Right cardiac atrium (tissue), 5 donors: Measurements from ENCODE around the gene C11orf42. TPM values are rescaled to one million over a fixed set of nuclear protein-coding genes. Genes with fewer than 3 reads are reported as not detected.
"Not testable (repeated sequence)": the region's sequence is repeated elsewhere in the genome, so short reads cannot be mapped to it uniquely, and the experiment has no call there.

Experiments used
- ATAC-seq, 2 donors: fragments of 200-7000 bp; cut with Tn5 transposase; one replicate each; pipeline versions ENCODE4 v1.8.0 to v1.9.1; 2020; ENCODE audit warnings: moderate library complexity in 2 of 2, mild to moderate bottlenecking in 1 of 2
- DNase-seq, 3 donors: peaks; one replicate each; pipeline ENCODE4 v3.0.0-alpha.2; 2020
- H3K27ac ChIP-seq: one replicate; pipeline ENCODE4 v1.5.1; 2013; ENCODE audit warnings: mild to moderate bottlenecking, low read length, control low read depth, moderate library complexity
- H3K27me3 ChIP-seq: one replicate; pipeline ENCODE4 v1.6.1; 2013; ENCODE audit not compliant: control insufficient read depth, insufficient read depth
- H3K4me1 ChIP-seq: one replicate; pipeline ENCODE4 v1.6.1; 2013; ENCODE audit warnings: low read length; ENCODE audit not compliant: control insufficient read depth, insufficient read depth
- H3K4me3 ChIP-seq: one replicate; pipeline ENCODE4 v1.5.1; 2013; ENCODE audit warnings: low read length, control low read depth
- H3K9me3 ChIP-seq: one replicate; pipeline ENCODE4 v1.6.1; 2013; ENCODE audit warnings: low read length; ENCODE audit not compliant: control insufficient read depth
- WGBS: extraction: QIAGEN DNeasy Blood & Tissue Kit; methylation state at CpG from one replicate; pipeline ENCODE4 v1.1.7; 2013; 5-methylcytosine and 5-hydroxymethylcytosine counted together
- intact Hi-C, 4 donors: fragments of 100-400 bp; cut with DNase I; formaldehyde crosslinking; loops; one replicate each; pipeline versions ENCODE4 v1.11.0 to v1.14.0; 2022 to 2023
- polyA plus RNA-seq: library from polyadenylated mRNA; stranded (reverse); fragments of 200-250 nt; gene quantifications from one replicate; pipeline ENCODE4 v1.2.3, GENCODE V29; 2013
- total RNA-seq, 4 donors: library from RNA; stranded (reverse); fragmentation: NEBNext Ultra II Directional; extraction: Animal tissue kit (Norgen Biotek cat#: 25700); gene quantifications; one replicate each; pipeline ENCODE4 v1.2.1, GENCODE V29; 2021
- donor health status: healthy with polysubstance abuse.
- donor health status: DM: no; HTN: yes; CAD: no.
- donor health status: DM: no; HTN: no; CAD: no.
- donor health status: DM: no; HTN: yes; CAD: no; lungs with severe emphysema.
- donor health status: DM: yes; HTN: yes; CAD: no.

C11orf42 gene
- total and polyA plus RNA-seq, 5 donors: not detected

GRCh38 chr11:6238902-6239301, 33.5 kb downstream of the C11orf42 start, which contains the start of gene CNGA4:
TSS of gene CNGA4 (plus strand) at chr11:6239089. CDS start at chr11:6239207, 118 bp downstream.
- no peaks in the 10 kb centered on the region for H3K4me1 ChIP-seq
- DNase-seq (no peak), ATAC-seq (no peak)
- H3K4me3 ChIP-seq: no peak within 1 kb of the TSS
- H3K27ac ChIP-seq: no peak within 1 kb of the TSS
- no peaks in the 10 kb centered on the region for H3K27me3 ChIP-seq
- intact Hi-C loops: no loop called here
- H3K9me3 ChIP-seq: no peaks in the 10 kb centered on the region
- 75% methylated on average over 1 of the region's 1 CpG for WGBS

- DNase-seq (peak in 1 of 3 donors; percentile 42), ATAC-seq (no peak)
These were observed 34.8 kb downstream of the C11orf42 start for GRCh38 chr11:6240139-6240538.

GRCh38 chr11:6240781-6241180, 35.4 kb downstream of the C11orf42 start:
- H3K9me3 ChIP-seq: no peaks in the 10 kb centered on the region
- intact Hi-C loops: no loop called here
- no peak overlapping the region for H3K4me3 ChIP-seq
- no peaks in the 10 kb centered on the region for H3K27me3 ChIP-seq
- H3K4me1 ChIP-seq: no peaks in the 10 kb centered on the region
- DNase-seq: no peak
- H3K27ac ChIP-seq: no peak overlapping the region
- ATAC-seq: no peak
- WGBS: 57% methylated on average over 1 of the region's 1 CpG

More at GRCh38 chr11:6240139-6240538, 34.8 kb downstream of the C11orf42 start:
- H3K4me3 ChIP-seq: no peak overlapping the region
- no peaks in the 10 kb centered on the region for H3K27me3 ChIP-seq
- no peaks in the 10 kb centered on the region for H3K9me3 ChIP-seq
- no peak overlapping the region for H3K27ac ChIP-seq
- intact Hi-C loops: no loop called here
- whole genome bisulfite sequencing: 97% methylated on average over 28 of the region's 28 CpGs
- no peaks in the 10 kb centered on the region for H3K4me1 ChIP-seq

GRCh38 chr11:6241316-6241715, 36.0 kb downstream of the C11orf42 start:
- WGBS: 94% methylated on average over 7 of the region's 7 CpGs
- Histone ChIP-seq H3K4me3 (no peak overlapping the region), H3K4me1 (no peaks in the 10 kb centered on the region), H3K27me3 (no peaks in the 10 kb centered on the region), H3K9me3 (no peaks in the 10 kb centered on the region), H3K27ac (no peak overlapping the region)
- DNase-seq: no peak
- ATAC-seq: peak in 1 of 2 donors; percentile 13
- intact Hi-C loops: no loop called here

- H3K4me1 ChIP-seq: peaks cover 4% of the 10 kb centered on the region
- DNase-seq (no peak), ATAC-seq (no peak)
- H3K9me3 ChIP-seq: no peaks in the 10 kb centered on the region
- H3K27me3 ChIP-seq: no peaks in the 10 kb centered on the region
- intact Hi-C loops: loop anchor here in 1 of 4 donors (5.0 kb wide), 1 partner anchor 72 kb away; no protein-coding TSS in a partner anchor
- WGBS: 83% methylated on average over 2 of the region's 2 CpGs
- H3K4me3 ChIP-seq: no peak overlapping the region
- no peak overlapping the region for H3K27ac ChIP-seq
These were observed 40.2 kb downstream of the C11orf42 start for GRCh38 chr11:6245536-6245935.

DNA sequence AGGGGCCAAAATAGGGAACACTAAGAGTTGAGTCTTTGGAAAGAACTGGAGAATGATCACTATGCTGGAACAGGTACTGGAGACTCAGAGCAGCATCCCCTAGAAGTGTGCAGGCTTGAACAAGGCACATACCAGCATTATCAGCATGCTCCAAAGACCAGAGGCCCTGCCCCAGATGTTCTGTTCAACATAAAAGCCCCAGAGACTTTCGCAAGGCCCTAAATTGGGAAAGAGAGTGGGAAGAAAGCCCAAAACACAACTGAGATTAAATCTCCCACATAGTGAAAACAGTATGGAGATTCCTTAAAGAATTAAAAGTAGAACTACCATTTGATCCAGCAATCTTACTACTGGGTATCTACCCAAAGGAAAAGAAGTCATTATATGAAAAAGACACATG, 42.9 kb downstream of the C11orf42 start:
- peak in 1 of 3 donors; percentile 35 for DNase-seq
- 89% methylated on average over 1 of the region's 1 CpG for whole genome bisulfite sequencing
- no peaks in the 10 kb centered on the region for H3K9me3 ChIP-seq
- no peak overlapping the region for H3K27ac ChIP-seq
- no peak overlapping the region for H3K4me3 ChIP-seq
- intact Hi-C loops: loop anchor here in 1 of 4 donors (5.0 kb wide), 1 partner anchor 69 kb away; no protein-coding TSS in a partner anchor
- peaks cover 4% of the 10 kb centered on the region for H3K4me1 ChIP-seq
- ATAC-seq: peak; percentile 34 to 51
- no peaks in the 10 kb centered on the region for H3K27me3 ChIP-seq

DNA sequence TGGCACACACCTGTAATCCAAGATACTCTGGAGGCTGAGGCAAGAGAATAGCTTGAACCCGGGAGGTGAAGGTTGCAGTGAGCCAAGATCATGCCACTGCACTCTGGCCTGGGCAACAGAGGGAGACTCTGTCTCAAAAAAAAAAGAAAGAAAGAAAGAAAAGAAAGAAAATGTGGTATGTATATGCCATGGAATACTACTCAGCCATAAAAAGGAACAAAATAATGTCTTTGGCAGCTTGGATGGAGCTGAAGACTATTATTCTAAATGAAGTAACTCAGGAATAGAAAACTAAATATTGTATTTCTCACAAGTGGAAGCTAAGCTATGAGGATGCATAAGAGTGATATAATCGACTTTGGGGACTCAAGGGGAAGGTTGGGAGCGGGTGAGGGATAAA, 43.5 kb downstream of the C11orf42 start:
- H3K9me3 ChIP-seq, H3K27ac ChIP-seq, ATAC-seq, H3K4me3 ChIP-seq, H3K27me3 ChIP-seq, H3K4me1 ChIP-seq, DNase-seq: not testable (repeated sequence)
- intact Hi-C loops: loop anchor here in 1 of 4 donors (5.0 kb wide), 1 partner anchor 68 kb away; no protein-coding TSS in a partner anchor
- WGBS: 91% methylated on average over 3 of the region's 3 CpGs

DNA sequence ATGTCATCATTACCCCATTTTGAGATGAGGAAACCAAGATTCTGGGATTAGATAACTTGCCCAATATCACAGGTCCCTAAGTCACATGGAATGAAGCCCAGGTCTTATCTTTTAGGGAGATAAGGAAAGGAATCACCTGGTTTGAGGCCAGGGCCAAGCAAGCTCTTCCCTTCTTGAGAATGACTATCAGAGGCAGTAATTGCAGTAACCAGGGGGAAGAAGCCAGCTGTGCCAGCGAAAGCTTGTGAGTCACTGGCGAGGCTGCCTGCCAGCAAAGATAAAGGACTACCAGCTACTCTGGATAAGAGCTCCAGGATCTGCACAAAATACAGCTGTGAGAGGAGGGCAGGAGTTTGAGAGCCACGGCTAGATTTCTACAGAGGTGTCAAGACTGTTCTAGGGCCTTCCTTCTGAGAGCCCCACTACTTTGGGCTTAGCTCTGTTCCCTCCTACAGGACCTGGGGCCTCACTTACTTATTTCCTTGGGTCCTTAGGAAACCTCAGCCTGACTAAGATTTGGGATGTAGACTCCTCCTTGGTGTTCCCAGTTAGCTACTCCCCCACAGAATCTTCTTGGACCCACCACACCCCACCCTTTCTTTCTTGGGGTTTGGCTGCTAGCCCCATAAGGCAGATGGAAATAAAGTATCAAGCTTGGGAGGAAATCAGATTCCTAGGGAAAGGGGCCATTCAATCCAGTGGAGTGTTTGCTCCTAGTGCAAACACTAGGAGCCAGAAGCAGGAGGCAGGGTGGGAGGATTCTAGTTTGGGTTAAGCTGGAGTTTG, 44.6 kb downstream of the C11orf42 start:
- H3K27me3 ChIP-seq: no peaks in the 10 kb centered on the region
- no peak overlapping the region for H3K4me3 ChIP-seq
- H3K27ac ChIP-seq: peak overlapping the region; percentile 12
- WGBS: 24% methylated on average over 3 of the region's 3 CpGs
- peaks cover 4% of the 10 kb centered on the region for H3K4me1 ChIP-seq
- H3K9me3 ChIP-seq: no peaks in the 10 kb centered on the region
- peak; percentile 85 to 91 (median 91) for DNase-seq
- peak; percentile 83 to 85 for ATAC-seq
- intact Hi-C loops: loop anchor here in 1 of 4 donors (5.0 kb wide), 1 partner anchor 67 kb away; no protein-coding TSS in a partner anchor

DNA sequence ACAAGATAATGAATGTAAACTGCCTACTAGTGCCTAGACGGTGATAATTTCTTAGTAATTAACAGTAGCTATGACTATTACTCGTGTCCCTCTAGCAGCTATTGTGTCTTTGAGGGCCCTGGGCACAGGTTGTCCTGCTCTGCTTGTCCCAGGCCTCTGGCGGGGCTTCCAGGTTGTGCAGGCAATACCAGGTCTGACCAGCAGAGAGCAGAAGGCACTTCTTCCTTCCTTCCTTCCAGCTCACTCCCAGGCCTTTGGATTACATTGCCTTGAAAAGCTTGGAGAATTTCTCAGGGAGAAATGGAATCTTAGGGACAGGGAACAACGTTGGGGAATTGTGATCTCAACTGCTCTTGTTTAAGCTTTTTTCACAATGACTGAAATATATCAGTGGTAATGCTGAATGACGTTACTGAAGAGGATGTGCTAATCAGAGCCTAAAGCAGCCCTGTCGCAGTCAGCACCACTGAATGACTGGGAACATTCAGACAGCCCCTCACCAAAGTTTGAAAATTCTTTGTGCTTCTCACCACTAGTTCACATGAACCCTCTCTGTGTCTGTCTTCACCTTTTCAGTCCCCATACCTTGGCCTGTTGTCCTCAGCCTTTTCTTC, 45.9 kb downstream of the C11orf42 start:
- no peak overlapping the region for H3K4me3 ChIP-seq
- intact Hi-C loops: no loop called here
- no peaks in the 10 kb centered on the region for H3K27me3 ChIP-seq
- DNase-seq: peak; percentile 60 to 81 (median 81)
- H3K4me1 ChIP-seq: peaks cover 4% of the 10 kb centered on the region
- WGBS: 54% methylated on average over 6 of the region's 6 CpGs
- H3K9me3 ChIP-seq: no peaks in the 10 kb centered on the region
- H3K27ac ChIP-seq: peak overlapping the region; percentile 34
- ATAC-seq: peak; percentile 78 to 85

GRCh38 chr11:6251990-6252473, 46.7 kb downstream of the C11orf42 start:
- Histone ChIP-seq H3K27ac (no peak overlapping the region), H3K9me3 (no peaks in the 10 kb centered on the region), H3K4me1 (peaks cover 4% of the 10 kb centered on the region), H3K4me3 (no peak overlapping the region), H3K27me3 (no peaks in the 10 kb centered on the region)
- intact Hi-C loops: no loop called here
- 77% methylated on average over 6 of the region's 6 CpGs for WGBS
- ATAC-seq: peak; percentile 32 to 67
- peak; percentile 13 to 63 (median 53) for DNase-seq

DNA sequence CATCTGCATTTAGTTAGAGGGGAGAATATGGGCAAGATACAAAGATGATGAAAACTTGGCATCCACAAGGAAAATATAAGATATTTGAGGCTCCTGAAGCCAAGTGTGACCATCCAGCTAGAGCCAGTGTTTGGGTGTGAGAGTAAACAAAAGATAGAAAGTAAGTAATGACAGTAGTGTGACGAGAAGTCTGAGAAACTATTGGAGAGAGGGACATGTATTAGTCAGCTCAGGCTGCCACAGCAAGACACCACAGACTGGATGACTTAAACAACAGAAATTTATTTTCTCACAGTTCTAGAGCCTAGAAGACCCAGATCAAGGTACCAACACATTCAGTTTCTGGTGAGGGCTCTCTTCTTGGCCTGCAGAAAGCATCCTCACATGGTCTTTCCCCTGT, 47.8 kb downstream of the C11orf42 start:
- Histone ChIP-seq H3K27ac (no peak overlapping the region), H3K4me3 (no peak overlapping the region), H3K27me3 (no peaks in the 10 kb centered on the region), H3K4me1 (peaks cover 4% of the 10 kb centered on the region), H3K9me3 (no peaks in the 10 kb centered on the region)
- no peak for ATAC-seq
- intact Hi-C loops: no loop called here
- WGBS: 81% methylated on average over 1 of the region's 1 CpG
- DNase-seq: no peak
